ENCODE results near the gene TFAM.
"Not testable (repeated sequence)": the region's sequence is repeated elsewhere in the genome, so short reads cannot be mapped to it uniquely, and the experiment has no call there.

Gene TFAM

GRCh38 chr10:58400609-58401008 lies 15.4 kb downstream of the TFAM start:
- DNase-seq (ENCODE audit: low spot score): no peak
- no peak for TF ChIP-seq CTCF (IDR thresholded peaks at IDR 0.05; ENCODE audit: extremely low read depth, insufficient read depth, missing control alignments)
- in situ Hi-C loops (cut with MboI; ENCODE audit: low pct_unique_long_range_greater_than_20kb, low sequenced_read_pairs, unreplicated experiment): no loop called here

- in situ Hi-C loops (cut with MboI; ENCODE audit: low pct_unique_long_range_greater_than_20kb, low sequenced_read_pairs, unreplicated experiment): no loop called here
- no peak for TF ChIP-seq CTCF (IDR thresholded peaks at IDR 0.05; ENCODE audit: extremely low read depth, insufficient read depth, missing control alignments)
These were observed 18.8 kb downstream of the TFAM start for GRCh38 chr10:58404001-58404400.

GRCh38 chr10:58409956-58410610 lies 24.9 kb downstream of the TFAM start:
- in situ Hi-C loops (cut with MboI; ENCODE audit: low pct_unique_long_range_greater_than_20kb, low sequenced_read_pairs, unreplicated experiment): no loop called here

More at GRCh38 chr10:58404001-58404400, 18.8 kb downstream of the TFAM start:
- DNase-seq (ENCODE audit: low spot score): no peak

GRCh38 chr10:58412502-58412961 lies 27.3 kb downstream of the TFAM start:
- no peak for TF ChIP-seq CTCF (IDR thresholded peaks at IDR 0.05; ENCODE audit: extremely low read depth, insufficient read depth, missing control alignments)
- DNase-seq (ENCODE audit: low spot score): no peak
- in situ Hi-C loops (cut with MboI; ENCODE audit: low pct_unique_long_range_greater_than_20kb, low sequenced_read_pairs, unreplicated experiment): no loop called here

More at GRCh38 chr10:58409956-58410610, 24.9 kb downstream of the TFAM start:
- DNase-seq (ENCODE audit: low spot score): no peak
- no peak for TF ChIP-seq CTCF (IDR thresholded peaks at IDR 0.05; ENCODE audit: extremely low read depth, insufficient read depth, missing control alignments)

- in situ Hi-C loops (cut with MboI; ENCODE audit: low pct_unique_long_range_greater_than_20kb, low sequenced_read_pairs, unreplicated experiment): no loop called here
- TF ChIP-seq CTCF (IDR thresholded peaks at IDR 0.05; ENCODE audit: extremely low read depth, insufficient read depth, missing control alignments): no peak
These were observed 29.2 kb downstream of the TFAM start for GRCh38 chr10:58414270-58415041.

GRCh38 chr10:58415757-58416156 lies 30.5 kb downstream of the TFAM start:
- TF ChIP-seq CTCF (IDR thresholded peaks at IDR 0.05; ENCODE audit: extremely low read depth, insufficient read depth, missing control alignments): no peak
- no peak for DNase-seq (ENCODE audit: low spot score)
- in situ Hi-C loops (cut with MboI; ENCODE audit: low pct_unique_long_range_greater_than_20kb, low sequenced_read_pairs, unreplicated experiment): no loop called here

More at GRCh38 chr10:58414270-58415041, 29.2 kb downstream of the TFAM start:
- no peak for DNase-seq (ENCODE audit: low spot score)

GRCh38 chr10:58417902-58418301 lies 32.7 kb downstream of the TFAM start:
- DNase-seq (ENCODE audit: low spot score); in situ Hi-C loops (cut with MboI; ENCODE audit: low pct_unique_long_range_greater_than_20kb, low sequenced_read_pairs, unreplicated experiment): not testable (repeated sequence)
